ENCODE measurements around the gene ZNF638.
A peak's percentile ranks its signal among the peaks of the same experiment; 100 is the strongest.

Gene ZNF638

DNA sequence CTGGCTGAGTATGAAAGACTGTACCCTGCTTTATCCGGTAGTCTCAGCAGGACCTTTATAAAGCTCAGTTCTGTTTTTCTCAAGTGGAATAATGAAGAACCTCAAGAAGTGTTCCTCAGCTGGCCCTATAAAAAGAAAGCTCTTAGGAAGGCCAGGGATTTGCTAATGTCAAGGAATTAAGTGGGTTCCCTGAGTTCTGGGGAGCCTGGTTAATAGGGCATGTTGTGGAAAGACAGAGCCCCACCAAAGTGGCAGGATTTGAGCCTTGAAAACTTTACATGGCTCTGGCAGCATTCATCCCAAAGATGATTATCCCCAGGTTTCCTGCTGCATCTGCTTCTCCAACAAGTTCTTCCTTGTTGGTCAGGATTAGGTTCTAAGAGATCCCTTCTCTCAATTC, 114.9 kb downstream of the ZNF638 start:
- no peak overlapping the region for H3K4me3 Mint-ChIP-seq
- no peak overlapping the region for H3K27ac Mint-ChIP-seq
- no peaks in the 10 kb centered on the region for H3K9me3 Mint-ChIP-seq
- H3K27me3 Mint-ChIP-seq (ENCODE audit: low read depth): peaks cover 12% of the 10 kb centered on the region
- H3K36me3 Mint-ChIP-seq (ENCODE audit: low read depth): no peaks in the 10 kb centered on the region
- no peak for DNase-seq (ENCODE audit: low spot score)
- H3K4me1 Mint-ChIP-seq (ENCODE audit: low read depth): peaks cover 2% of the 10 kb centered on the region

- H3K9me3 Mint-ChIP-seq: no peaks in the 10 kb centered on the region
- H3K27me3 Mint-ChIP-seq (ENCODE audit: low read depth): peaks cover 34% of the 10 kb centered on the region
- H3K4me1 Mint-ChIP-seq (ENCODE audit: low read depth): peaks cover 6% of the 10 kb centered on the region
- H3K36me3 Mint-ChIP-seq (ENCODE audit: low read depth): no peaks in the 10 kb centered on the region
- DNase-seq (ENCODE audit: low spot score): no peak
- no peak overlapping the region for H3K27ac Mint-ChIP-seq
- no peak overlapping the region for H3K4me3 Mint-ChIP-seq
Measured at GRCh38 chr2:71449343-71449742, 117.8 kb downstream of the ZNF638 start.

- Mint-ChIP-seq H3K27ac (no peak overlapping the region), H3K4me1 (ENCODE audit: low read depth) (peaks cover 6% of the 10 kb centered on the region), H3K27me3 (ENCODE audit: low read depth) (peaks cover 50% of the 10 kb centered on the region), H3K36me3 (ENCODE audit: low read depth) (no peaks in the 10 kb centered on the region), H3K9me3 (no peaks in the 10 kb centered on the region), H3K4me3 (no peak overlapping the region)
- no peak for DNase-seq (ENCODE audit: low spot score)
Measured at GRCh38 chr2:71451705-71452104, 120.1 kb downstream of the ZNF638 start.

GRCh38 chr2:71452565-71452964, 121.0 kb downstream of the ZNF638 start:
- Mint-ChIP-seq H3K27ac (no peak overlapping the region), H3K9me3 (no peaks in the 10 kb centered on the region), H3K4me1 (ENCODE audit: low read depth) (peaks cover 6% of the 10 kb centered on the region), H3K27me3 (ENCODE audit: low read depth) (peaks cover 50% of the 10 kb centered on the region), H3K4me3 (no peak overlapping the region), H3K36me3 (ENCODE audit: low read depth) (no peaks in the 10 kb centered on the region)
- no peak for DNase-seq (ENCODE audit: low spot score)

GRCh38 chr2:71453404-71454220, 122.0 kb downstream of the ZNF638 start, which contains the start of gene DYSF:
DYSF (plus strand) TSS chr2:71453561.
- no peak for DNase-seq (ENCODE audit: low spot score)
- Mint-ChIP-seq H3K4me3 (peak within 1 kb of the TSS; percentile 54), H3K27me3 (ENCODE audit: low read depth) (peaks cover 50% of the 10 kb centered on the region), H3K27ac (no peak within 1 kb of the TSS), H3K36me3 (ENCODE audit: low read depth) (no peaks in the 10 kb centered on the region), H3K9me3 (no peaks in the 10 kb centered on the region), H3K4me1 (ENCODE audit: low read depth) (peaks cover 6% of the 10 kb centered on the region)

- Mint-ChIP-seq H3K9me3 (no peaks in the 10 kb centered on the region), H3K4me1 (ENCODE audit: low read depth) (peaks cover 4% of the 10 kb centered on the region), H3K36me3 (ENCODE audit: low read depth) (no peaks in the 10 kb centered on the region), H3K27ac (no peak overlapping the region), H3K4me3 (no peak overlapping the region), H3K27me3 (ENCODE audit: low read depth) (peaks cover 50% of the 10 kb centered on the region)
- no peak for DNase-seq (ENCODE audit: low spot score)
Measured at GRCh38 chr2:71454221-71455010, 122.8 kb downstream of the ZNF638 start.

- no peaks in the 10 kb centered on the region for H3K36me3 Mint-ChIP-seq (ENCODE audit: low read depth)
- no peak overlapping the region for H3K27ac Mint-ChIP-seq
- no peak overlapping the region for H3K4me3 Mint-ChIP-seq
- H3K9me3 Mint-ChIP-seq: no peaks in the 10 kb centered on the region
- H3K27me3 Mint-ChIP-seq (ENCODE audit: low read depth): peaks cover 47% of the 10 kb centered on the region
- DNase-seq (ENCODE audit: low spot score): no peak
- peaks cover 4% of the 10 kb centered on the region for H3K4me1 Mint-ChIP-seq (ENCODE audit: low read depth)
Measured at GRCh38 chr2:71455011-71455740, 123.6 kb downstream of the ZNF638 start.

- H3K4me3 Mint-ChIP-seq: no peak overlapping the region
- DNase-seq (ENCODE audit: low spot score): no peak
- no peaks in the 10 kb centered on the region for H3K9me3 Mint-ChIP-seq
- H3K27ac Mint-ChIP-seq: no peak overlapping the region
- peaks cover 4% of the 10 kb centered on the region for H3K4me1 Mint-ChIP-seq (ENCODE audit: low read depth)
- no peaks in the 10 kb centered on the region for H3K36me3 Mint-ChIP-seq (ENCODE audit: low read depth)
- peaks cover 44% of the 10 kb centered on the region for H3K27me3 Mint-ChIP-seq (ENCODE audit: low read depth)
Measured at GRCh38 chr2:71455741-71456569, 124.4 kb downstream of the ZNF638 start.

- peaks cover 4% of the 10 kb centered on the region for H3K4me1 Mint-ChIP-seq (ENCODE audit: low read depth)
- H3K27ac Mint-ChIP-seq: no peak overlapping the region
- H3K4me3 Mint-ChIP-seq: no peak overlapping the region
- no peak for DNase-seq (ENCODE audit: low spot score)
- no peaks in the 10 kb centered on the region for H3K9me3 Mint-ChIP-seq
- no peaks in the 10 kb centered on the region for H3K36me3 Mint-ChIP-seq (ENCODE audit: low read depth)
- peaks cover 40% of the 10 kb centered on the region for H3K27me3 Mint-ChIP-seq (ENCODE audit: low read depth)
Measured at GRCh38 chr2:71456617-71457016, 125.0 kb downstream of the ZNF638 start.

DNA sequence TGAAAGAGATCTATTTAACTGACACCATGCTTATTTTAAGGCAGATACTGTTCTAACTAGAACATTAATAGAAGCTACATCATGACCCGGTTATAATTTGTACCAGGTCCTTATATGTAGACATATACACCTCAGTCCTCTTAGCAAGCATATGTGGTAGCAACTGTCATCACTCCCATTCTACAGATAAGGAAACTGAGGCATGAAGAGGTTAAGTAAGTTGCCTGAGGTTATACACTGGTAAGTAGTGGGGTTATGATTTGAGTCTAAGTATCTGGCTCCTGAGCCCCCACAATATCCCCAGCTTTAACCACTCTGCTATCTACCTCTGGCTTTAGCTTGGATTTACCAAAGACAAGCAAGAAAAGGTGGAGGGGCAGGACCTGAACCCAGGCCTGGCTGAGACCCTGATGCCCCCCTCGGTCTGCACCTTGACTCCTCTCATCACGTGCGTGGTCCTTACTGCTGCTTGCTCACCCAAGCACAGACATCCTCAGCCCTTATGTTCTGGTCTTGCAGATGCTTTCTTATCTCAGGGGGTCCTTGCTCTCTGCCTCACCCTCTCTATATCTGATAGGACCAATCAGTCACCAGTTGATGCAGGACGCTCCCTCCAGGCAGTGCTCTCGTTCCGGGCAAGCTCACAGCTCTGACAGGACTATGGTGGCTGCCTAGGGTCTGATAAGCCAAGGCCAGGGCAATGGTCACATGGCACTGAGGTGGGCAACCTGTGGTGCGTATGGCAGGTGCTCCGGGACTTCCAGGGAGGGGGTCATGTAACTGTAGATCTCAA, 125.7 kb downstream of the ZNF638 start:
- Mint-ChIP-seq H3K4me3 (no peak overlapping the region), H3K27me3 (ENCODE audit: low read depth) (peaks cover 34% of the 10 kb centered on the region), H3K27ac (no peak overlapping the region), H3K9me3 (no peaks in the 10 kb centered on the region), H3K4me1 (ENCODE audit: low read depth) (peaks cover 3% of the 10 kb centered on the region), H3K36me3 (ENCODE audit: low read depth) (no peaks in the 10 kb centered on the region)
- no peak for DNase-seq (ENCODE audit: low spot score)

GRCh38 chr2:71457923-71458322, 126.3 kb downstream of the ZNF638 start:
- no peaks in the 10 kb centered on the region for H3K9me3 Mint-ChIP-seq
- H3K36me3 Mint-ChIP-seq (ENCODE audit: low read depth): no peaks in the 10 kb centered on the region
- H3K4me3 Mint-ChIP-seq: no peak overlapping the region
- DNase-seq (ENCODE audit: low spot score): no peak
- no peaks in the 10 kb centered on the region for H3K4me1 Mint-ChIP-seq (ENCODE audit: low read depth)
- H3K27me3 Mint-ChIP-seq (ENCODE audit: low read depth): peaks cover 28% of the 10 kb centered on the region
- H3K27ac Mint-ChIP-seq: no peak overlapping the region

GRCh38 chr2:71458413-71459083, 127.0 kb downstream of the ZNF638 start:
- no peak for DNase-seq (ENCODE audit: low spot score)
- Mint-ChIP-seq H3K36me3 (ENCODE audit: low read depth) (no peaks in the 10 kb centered on the region), H3K4me3 (no peak overlapping the region), H3K27me3 (ENCODE audit: low read depth) (peaks cover 23% of the 10 kb centered on the region), H3K9me3 (no peaks in the 10 kb centered on the region), H3K27ac (no peak overlapping the region), H3K4me1 (ENCODE audit: low read depth) (no peaks in the 10 kb centered on the region)

Data from T-helper 2 cell treated with Interferon-gamma antibody and Interleukin-4, amounts not matched to agents 5 μg/mL and 100 μg/mL, for 36 hours (primary cell).